Peyer's patch (tissue), 4 donors: ENCODE results near the gene SDHAF2.

ENCODE experiments used
- POLR2A ChIP-seq, 2 donors: fragments of 450-650 bp; IDR thresholded peaks; one replicate each; pipeline ENCODE4 v1.5.1; 2017; ENCODE audit warnings: antibody characterized with exemption in 2 of 2, mild to moderate bottlenecking in 2 of 2, moderate library complexity in 2 of 2
- TF ChIP-seq, protein P1 (sequence below), 6 experiments: fragments of 450-650 bp in 4 of 6; fragments of 200-600 bp in 2 of 6; sonication (generic) in 1 of 6; IDR thresholded peaks; one replicate each; pipeline ENCODE4 v1.5.1; 2017 to 2019; ENCODE audit warnings: antibody characterized with exemption in 6 of 6, mild to moderate bottlenecking in 3 of 6, moderate library complexity in 1 of 6

DNA sequence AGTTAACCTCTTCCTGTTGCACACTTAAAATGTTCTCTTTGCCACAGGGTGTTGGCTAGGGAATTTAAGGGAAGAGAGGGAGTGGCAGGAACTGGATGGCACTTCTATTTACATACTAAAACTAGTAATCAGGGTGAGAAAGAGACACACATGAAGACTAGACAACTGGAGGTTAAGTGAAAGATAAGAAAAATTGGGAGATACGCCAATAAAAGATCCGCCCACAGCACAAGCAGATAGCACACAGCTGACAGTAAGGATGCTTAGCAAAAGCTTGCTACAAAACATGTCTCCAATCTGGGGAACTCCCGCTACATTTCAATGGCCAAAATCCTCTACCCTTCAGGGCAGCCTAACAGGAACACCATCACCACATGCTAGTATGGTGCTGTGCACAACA is 13.0 kb upstream of the SDHAF2 start:
- TF ChIP-seq, protein P1, sequence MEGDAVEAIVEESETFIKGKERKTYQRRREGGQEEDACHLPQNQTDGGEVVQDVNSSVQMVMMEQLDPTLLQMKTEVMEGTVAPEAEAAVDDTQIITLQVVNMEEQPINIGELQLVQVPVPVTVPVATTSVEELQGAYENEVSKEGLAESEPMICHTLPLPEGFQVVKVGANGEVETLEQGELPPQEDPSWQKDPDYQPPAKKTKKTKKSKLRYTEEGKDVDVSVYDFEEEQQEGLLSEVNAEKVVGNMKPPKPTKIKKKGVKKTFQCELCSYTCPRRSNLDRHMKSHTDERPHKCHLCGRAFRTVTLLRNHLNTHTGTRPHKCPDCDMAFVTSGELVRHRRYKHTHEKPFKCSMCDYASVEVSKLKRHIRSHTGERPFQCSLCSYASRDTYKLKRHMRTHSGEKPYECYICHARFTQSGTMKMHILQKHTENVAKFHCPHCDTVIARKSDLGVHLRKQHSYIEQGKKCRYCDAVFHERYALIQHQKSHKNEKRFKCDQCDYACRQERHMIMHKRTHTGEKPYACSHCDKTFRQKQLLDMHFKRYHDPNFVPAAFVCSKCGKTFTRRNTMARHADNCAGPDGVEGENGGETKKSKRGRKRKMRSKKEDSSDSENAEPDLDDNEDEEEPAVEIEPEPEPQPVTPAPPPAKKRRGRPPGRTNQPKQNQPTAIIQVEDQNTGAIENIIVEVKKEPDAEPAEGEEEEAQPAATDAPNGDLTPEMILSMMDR (IDR thresholded peaks at IDR 0.05): no peak
- TF ChIP-seq POLR2A (IDR thresholded peaks at IDR 0.05): no peak
